Kidney tubule cell (primary cell): Measurements from ENCODE around the gene SLC25A23.
"Not testable (repeated sequence)": the region's sequence is repeated elsewhere in the genome, so short reads cannot be mapped to it uniquely, and the experiment has no call there.

Experiments
- DNase-seq: peaks from one replicate; pipeline ENCODE4 v3.0.0-alpha.2; 2018; ENCODE audit warnings: low spot score

SLC25A23 gene

GRCh38 chr19:6457958-6458694, 1.5 kb downstream of the SLC25A23 start:
- no peak for DNase-seq

GRCh38 chr19:6455924-6456323, 3.7 kb downstream of the SLC25A23 start:
- DNase-seq = no peak

- no peak for DNase-seq
These were observed 5.5 kb downstream of the SLC25A23 start for GRCh38 chr19:6453951-6454565.

DNA sequence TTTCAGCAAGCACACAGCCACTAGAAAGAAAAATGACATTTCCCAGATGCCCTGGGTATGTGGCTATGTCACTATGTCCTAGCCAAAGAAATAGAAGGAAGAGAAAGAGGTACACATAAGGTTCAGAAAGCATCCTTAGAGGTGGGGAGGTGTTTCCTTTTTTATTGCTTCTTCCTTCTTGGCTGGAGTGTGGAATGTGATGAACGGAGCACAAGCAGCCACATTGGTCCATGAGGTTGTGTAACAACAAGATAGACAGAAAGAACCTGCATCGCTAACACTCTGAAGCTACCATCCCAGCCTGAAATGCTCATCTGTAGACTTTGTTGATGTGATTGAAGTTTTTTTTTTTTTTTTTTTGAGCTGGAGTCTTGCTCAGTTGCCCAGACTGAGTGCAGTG, 6.7 kb downstream of the SLC25A23 start:
- DNase-seq = no peak

DNA sequence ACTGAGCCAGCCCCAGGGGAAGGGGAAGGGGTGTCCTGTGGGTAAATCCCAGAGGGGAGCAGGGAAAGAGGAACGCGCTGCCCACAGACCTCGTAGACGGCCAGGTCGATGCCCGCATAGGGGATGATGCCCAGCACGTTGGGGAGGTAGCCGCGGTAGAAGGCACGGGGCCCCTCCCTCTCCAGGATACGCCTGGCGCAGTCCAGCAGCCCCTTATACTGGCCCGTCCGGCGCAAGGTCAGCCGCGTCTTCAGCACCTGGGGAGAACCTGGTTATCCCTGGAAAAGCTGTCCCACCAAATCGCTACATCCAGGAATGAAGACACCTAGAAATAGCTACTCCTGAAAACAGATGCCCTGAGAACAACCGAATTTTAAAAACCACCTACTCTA, 7.4 kb downstream of the SLC25A23 start:
- DNase-seq = no peak

DNA sequence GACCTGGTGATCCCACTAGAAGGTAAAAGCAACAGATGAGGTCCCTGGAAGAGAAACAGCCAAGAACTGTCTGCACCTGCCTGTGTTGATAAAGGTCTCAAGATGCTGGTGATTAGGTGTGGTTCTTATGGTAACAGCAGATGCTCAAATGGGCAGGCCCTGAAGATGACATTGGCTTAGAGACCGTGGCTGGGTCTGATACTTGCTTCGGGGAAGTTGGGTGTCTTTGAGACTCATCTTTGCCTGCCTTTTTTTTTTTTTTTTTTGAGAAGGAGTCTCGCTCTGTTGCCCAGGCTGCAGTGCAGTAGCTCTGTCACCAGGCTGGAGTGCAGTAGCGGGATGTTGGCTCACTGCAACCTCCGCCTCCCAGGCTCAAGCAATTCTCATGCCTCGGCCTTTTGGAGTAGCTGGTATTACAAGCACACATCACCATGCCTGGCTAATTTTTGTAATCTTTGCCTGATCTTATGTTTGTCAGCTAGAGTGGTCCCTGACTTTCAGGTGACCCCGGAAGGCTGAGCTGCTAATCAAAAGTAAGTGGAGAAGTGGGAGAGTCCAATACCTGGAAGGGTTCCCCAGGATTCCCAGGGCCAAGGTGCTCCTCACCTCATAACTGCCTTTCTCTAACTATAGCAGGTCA, 7.9 kb downstream of the SLC25A23 start:
- no peak for DNase-seq

DNA sequence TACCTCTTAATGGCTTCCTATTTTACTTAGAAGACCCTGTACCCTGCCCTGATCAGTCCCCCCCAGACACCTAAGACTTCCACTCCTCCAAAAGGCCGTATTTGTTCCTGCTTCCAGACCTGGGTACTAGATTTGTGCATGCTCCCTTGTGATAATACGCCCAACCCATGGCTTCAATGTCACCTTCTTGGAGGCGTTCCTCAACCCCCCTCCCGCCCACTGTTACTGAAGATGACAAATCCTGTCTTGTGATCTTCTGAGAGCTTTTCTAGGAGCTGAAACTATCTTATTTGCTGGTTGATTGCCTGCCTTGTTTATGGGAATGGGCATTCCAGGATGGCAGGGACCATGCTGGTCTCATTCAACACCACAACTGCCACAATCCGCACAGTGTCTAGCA, 9.4 kb downstream of the SLC25A23 start:
- no peak for DNase-seq

- no peak for DNase-seq
These were observed 11.5 kb downstream of the SLC25A23 start for GRCh38 chr19:6448045-6448444.

- DNase-seq = no peak
These were observed 13.1 kb downstream of the SLC25A23 start for GRCh38 chr19:6446452-6446851.

- no peak for DNase-seq
These were observed 15.6 kb downstream of the SLC25A23 start for GRCh38 chr19:6443986-6444385.

DNA sequence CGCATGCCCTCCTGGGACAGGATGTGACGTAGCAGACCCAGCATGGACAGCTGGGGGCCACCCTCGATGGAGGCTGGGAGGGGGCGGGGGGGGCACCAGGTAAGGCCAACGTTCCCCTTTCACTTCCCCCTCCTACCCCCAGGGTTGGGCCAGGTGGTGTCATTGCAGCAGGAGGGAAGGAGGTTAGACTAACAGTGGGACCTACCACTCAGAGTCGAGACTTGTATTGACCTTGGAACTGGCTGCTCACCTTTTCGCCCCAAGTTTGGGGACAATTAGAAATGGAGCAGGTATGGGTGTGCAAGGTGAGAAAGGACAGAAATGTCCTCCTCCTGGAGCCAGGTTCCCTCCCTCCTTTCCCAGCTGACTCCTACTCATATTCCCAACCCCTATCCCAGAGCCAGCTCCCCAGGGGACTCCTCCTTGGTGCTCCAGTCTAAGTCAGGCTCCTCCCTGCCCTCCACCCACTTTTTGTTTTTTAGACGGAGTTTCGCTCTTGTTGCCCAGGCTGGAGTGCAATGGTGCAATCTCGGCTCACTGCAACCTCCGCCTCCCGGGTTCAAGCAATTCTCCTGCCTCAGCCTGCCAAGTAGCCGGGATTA, 17.4 kb downstream of the SLC25A23 start:
- no peak for DNase-seq

GRCh38 chr19:6440905-6441304, 18.7 kb downstream of the SLC25A23 start:
- no peak for DNase-seq

DNA sequence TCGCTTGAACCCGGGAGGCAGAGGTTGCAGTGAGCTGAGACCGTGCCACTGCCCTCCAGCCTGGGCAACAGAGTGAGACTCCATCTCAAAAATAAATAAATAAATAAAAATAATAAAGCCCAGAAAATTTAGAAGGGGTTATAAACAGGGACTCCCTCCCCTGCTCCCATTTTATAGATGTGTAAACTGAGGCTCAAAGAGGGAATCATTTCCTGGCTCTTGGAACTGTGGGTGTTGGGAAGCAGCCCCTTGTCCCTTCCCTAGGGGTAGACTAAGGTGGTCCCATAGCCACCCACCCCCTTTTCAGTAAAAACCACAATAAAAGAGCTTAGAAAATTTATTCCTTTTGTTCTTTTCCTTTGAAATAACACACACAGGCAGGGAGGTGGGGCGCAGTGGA, 19.8 kb downstream of the SLC25A23 start:
- no peak for DNase-seq

- DNase-seq = no peak
These were observed 25.9 kb downstream of the SLC25A23 start, which contains the start of gene SLC25A41 for GRCh38 chr19:6433663-6434062. SLC25A41 (minus strand) TSS chr19:6433763; CDS start chr19:6433693, 70 bp downstream.

- no peak for DNase-seq
These were observed 26.4 kb downstream of the SLC25A23 start for GRCh38 chr19:6433165-6433564.

DNA sequence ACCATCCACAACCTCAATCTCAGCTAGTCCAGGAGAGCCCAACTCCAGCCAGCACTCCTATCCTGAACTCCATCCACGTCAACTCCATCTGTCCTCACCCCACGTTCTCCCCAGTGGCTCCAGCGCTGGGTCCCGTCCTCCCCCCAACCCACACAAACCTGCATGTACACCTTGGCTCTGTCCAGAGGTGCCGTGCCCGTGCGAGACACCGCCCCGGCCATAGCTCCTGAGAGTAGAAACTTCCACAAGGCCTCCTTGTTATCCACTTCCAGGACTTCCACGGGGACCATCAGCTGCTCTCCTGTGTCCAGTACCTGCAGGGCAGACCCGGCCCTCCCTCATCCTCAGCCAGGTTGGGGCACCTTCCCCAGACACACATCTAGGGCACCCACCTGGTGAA, 27.7 kb downstream of the SLC25A23 start:
- DNase-seq = no peak

- DNase-seq = no peak
These were observed 30.0 kb downstream of the SLC25A23 start for GRCh38 chr19:6429419-6430221.

DNA sequence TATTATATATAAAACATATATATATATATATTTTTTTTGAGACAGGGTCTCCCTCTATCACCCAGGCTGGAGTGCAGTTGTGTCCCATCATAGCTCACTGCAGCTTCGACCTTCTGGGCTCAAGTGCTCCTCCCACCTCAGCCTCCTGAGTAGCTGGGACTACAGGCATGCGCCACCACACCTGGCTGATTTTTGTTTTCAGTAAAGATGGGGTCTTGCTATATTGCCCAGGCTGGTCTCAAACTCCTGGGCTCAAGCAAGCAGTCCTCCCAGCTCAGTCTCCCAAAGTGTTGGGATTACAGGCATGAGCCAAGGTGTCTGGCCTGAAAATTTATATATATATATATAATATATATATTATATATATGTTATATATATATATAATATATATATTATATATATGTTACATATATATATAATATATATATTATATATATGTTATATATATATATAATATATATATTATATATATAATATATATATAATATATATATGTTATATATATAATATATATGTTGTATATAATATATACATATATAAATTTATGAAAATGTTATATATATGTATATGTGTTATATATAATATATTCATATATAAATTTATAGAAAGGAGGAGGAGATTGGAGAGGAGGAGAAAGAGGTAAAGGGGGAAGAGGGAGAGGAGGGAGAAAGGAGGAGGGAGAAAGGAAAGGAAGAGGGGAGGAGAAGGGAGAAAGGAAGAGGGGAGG, 30.7 kb downstream of the SLC25A23 start:
- not testable (repeated sequence) for DNase-seq

GRCh38 chr19:6427131-6427530, 32.5 kb downstream of the SLC25A23 start:
- DNase-seq = no peak

DNA sequence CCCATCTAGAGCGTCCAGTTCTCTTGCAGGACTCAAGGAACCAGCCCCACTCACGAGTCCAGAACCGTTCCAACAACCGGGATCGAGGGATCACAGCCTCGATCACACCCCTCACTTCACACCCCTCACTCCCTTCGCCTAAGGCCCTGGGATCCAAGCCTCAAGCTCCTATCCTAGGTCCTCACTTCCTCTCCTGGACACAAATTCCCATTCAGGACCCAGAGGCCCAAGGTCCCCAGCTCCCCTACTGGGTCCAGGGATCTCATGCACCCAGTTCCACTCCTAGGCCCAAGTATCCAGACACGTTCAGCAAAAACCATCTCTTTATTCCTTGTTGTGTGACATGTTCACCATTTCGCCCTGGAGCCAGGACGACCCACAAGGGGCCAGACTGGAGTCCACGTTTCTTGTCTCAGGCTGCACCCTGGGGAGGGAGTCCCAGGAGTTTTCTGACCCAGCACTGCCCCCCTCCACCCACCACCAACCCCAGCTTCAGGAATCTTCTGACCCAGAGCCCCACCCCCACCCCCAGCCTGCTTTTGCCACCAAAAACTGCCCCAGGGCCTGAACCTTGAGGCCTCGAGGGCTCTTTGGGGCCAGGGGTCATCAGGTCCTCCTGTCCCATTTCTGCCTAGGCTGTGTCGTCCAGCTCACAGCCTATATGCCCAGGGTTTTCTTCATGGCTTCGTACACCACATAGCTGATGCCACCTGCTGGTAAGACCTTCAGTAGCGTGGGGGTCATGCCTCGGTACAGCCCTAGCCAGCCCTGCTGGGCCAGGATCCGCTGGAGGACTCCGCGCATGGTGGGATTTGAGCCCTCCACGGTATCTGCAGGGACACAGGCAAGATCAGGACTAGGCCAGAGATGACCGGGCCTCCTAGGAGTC, 33.6 kb downstream of the SLC25A23 start:
- DNase-seq = no peak
